HepG2 (cell line): ENCODE data around the gene FBXO41.

Experiments used
- ARID2 ChIP-seq: sonication (generic); formaldehyde crosslinking; IDR thresholded peaks from 2 replicates; pipeline ENCODE4 v1.8.1; 2022; ENCODE audit warnings: mild to moderate bottlenecking, missing genetic modification reagents, borderline replicate concordance
- CEBPB ChIP-seq: IDR thresholded peaks from 2 replicates; pipeline ENCODE4 v1.6.1; 2011; ENCODE audit warnings: low read depth, low read length, improper control_type of control experiment, borderline replicate concordance
- CHD2 ChIP-seq: IDR thresholded peaks from 2 replicates; pipeline ENCODE4 v1.6.1; 2011; ENCODE audit warnings: low read depth, low read length, improper control_type of control experiment
- IRF2 ChIP-seq: IDR thresholded peaks from 2 replicates; pipeline ENCODE4 v1.6.1; 2018; ENCODE audit warnings: missing genetic modification reagents, missing compliant biosample characterization
- XRCC5 ChIP-seq: fragments of 200-400 bp; formaldehyde crosslinking; optimal IDR thresholded peaks from 2 replicates; pipeline ENCODE3; 2017; ENCODE audit warnings: mild to moderate bottlenecking, low read length
- ZNF335 ChIP-seq: sonication (generic); formaldehyde crosslinking; IDR thresholded peaks from 2 replicates; pipeline ENCODE4 v1.4.0; 2020; ENCODE audit warnings: missing genetic modification reagents
- ZNF776 ChIP-seq: sonication (generic); formaldehyde crosslinking; IDR thresholded peaks from 2 replicates; pipeline ENCODE4 v1.4.0; 2020; ENCODE audit warnings: mild to moderate bottlenecking, missing genetic modification reagents
- ZZZ3 ChIP-seq: sonication (generic); formaldehyde crosslinking; IDR thresholded peaks from 2 replicates; pipeline ENCODE4 v1.4.0; 2020; ENCODE audit warnings: missing genetic modification reagents, mild to moderate bottlenecking, borderline replicate concordance

- TF ChIP-seq ARID2 (CRISPR knock-in tag) (no peak), ZNF776 (CRISPR knock-in tag) (no peak), ZZZ3 (CRISPR knock-in tag) (no peak), XRCC5 (no peak), CEBPB (peak; percentile 63; the same call in 1 of the 2 replicates), IRF2 (CRISPR knock-in tag) (no peak), ZNF335 (CRISPR knock-in tag) (no peak), CHD2 (no peak)
Observed at GRCh38 chr2:73217160-73217559, 67.1 kb downstream of the FBXO41 start.
